Measurements from ENCODE around the gene GSG1L.

DNA sequence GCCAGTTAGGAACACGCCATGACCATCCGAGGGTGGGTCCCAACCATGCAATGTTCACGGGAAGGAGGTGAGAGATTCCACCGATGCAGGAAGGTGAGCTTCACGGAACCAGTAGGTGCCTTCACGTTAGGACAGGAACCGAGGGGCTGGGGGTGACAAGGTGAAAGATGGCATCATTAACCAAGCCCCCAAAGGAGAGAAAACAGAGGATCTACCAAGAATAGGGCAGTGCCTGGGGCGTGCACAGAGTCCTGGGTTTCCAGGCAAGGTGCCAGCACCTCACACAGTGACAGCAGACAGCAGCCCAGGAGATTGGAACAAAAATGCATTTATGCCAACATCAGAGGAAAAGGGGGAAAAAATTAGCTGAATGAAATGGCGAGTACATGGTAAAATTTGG, 137.9 kb downstream of the GSG1L start:
- TF ChIP-seq CTCF (conservative IDR thresholded peaks at IDR 0.05) (no peak), ZFX (IDR thresholded peaks at IDR 0.05) (no peak)

All from C4-2B (cell line).